Stimulated activated CD4-positive, alpha-beta T cell treated with anti-CD3 and anti-CD28 coated beads, Interleukin-15, amount 100 ng/mL, for 48 hours (primary cell): Measurements from ENCODE around the gene COX14.
"Not testable (repeated sequence)": the region's sequence is repeated elsewhere in the genome, so short reads cannot be mapped to it uniquely, and the experiment has no call there.

Experiments
- DNase-seq, 2 donors: peaks; one replicate each; pipeline ENCODE4 v3.0.0-alpha.2; 2020; ENCODE audit warnings: low read depth in 2 of 2

COX14 gene

GRCh38 chr12:50154947-50155346 is 42.9 kb downstream of the COX14 start:
- DNase-seq, result not testable (repeated sequence)

- no peak for DNase-seq
Measured at GRCh38 chr12:50156641-50157040, 44.6 kb downstream of the COX14 start.

GRCh38 chr12:50157259-50157658 is 45.2 kb downstream of the COX14 start:
- DNase-seq, result no peak

GRCh38 chr12:50160643-50161042 is 48.6 kb downstream of the COX14 start:
- no peak for DNase-seq

- no peak for DNase-seq
Measured at GRCh38 chr12:50162230-50162629, 50.2 kb downstream of the COX14 start.

- DNase-seq, result no peak
Measured at GRCh38 chr12:50164963-50165362, 52.9 kb downstream of the COX14 start.

- DNase-seq, result peak; percentile 56 to 57
Measured at GRCh38 chr12:50166799-50167048, 54.7 kb downstream of the COX14 start.

- DNase-seq, result peak; percentile 96 to 98
Measured at GRCh38 chr12:50167049-50167828, 55.2 kb downstream of the COX14 start, which contains the start of gene CERS5. Gene CERS5, minus strand, starts transcription at chr12:50167369. Its CDS starts 72 bp downstream, at chr12:50167297.
